Heart left ventricle (tissue), 13 donors: ENCODE data around the gene UPK3BL2.
"Not testable (repeated sequence)": the region's sequence is repeated elsewhere in the genome, so short reads cannot be mapped to it uniquely, and the experiment has no call there.

ENCODE experiments used
- CTCF ChIP-seq, 12 donors: fragments of 200-600 bp; sonication (generic) in 4 of 12; IDR thresholded peaks; one replicate each; pipeline versions ENCODE4 v1.5.0 to v1.8.0; 2018 to 2022; ENCODE audit warnings: antibody characterized with exemption in 12 of 12, mild to moderate bottlenecking in 5 of 12
- POLR2A ChIP-seq, 2 donors: fragments of 450-650 bp; IDR thresholded peaks; one replicate each; pipeline ENCODE4 v1.6.1; 2017; ENCODE audit warnings: antibody characterized with exemption in 2 of 2, mild to moderate bottlenecking in 2 of 2, moderate library complexity in 2 of 2
- donor health status: ischemic (EF 13 %, LVEDD 7.1; RV severe dilation, severe dysfunction).
- donor health status: DM: no; HTN: yes; CAD: no.
- donor health status: DM: no; HTN: no; CAD: no.
- donor health status: ischemic (EF 25% LVEDD 6.9; RV normal size, moderate dysfunction).
- donor health status: ischemic (EF 25% LVEDD 5.7; RV mildly dilated, moderate dysfunction).
- donor health status: ischemic (EF 35%, LVEDD 5.7; RV mildly dilated, moderate dysfunction).
- donor health status: nonischemic (EF 11% LVEDD 7.7; RV severe dilation, severe dysfunction).
- donor health status: DM: yes; HTN: yes; CAD: no.
- donor health status: PGD.
- donor health status: ischemic (EF 29% LVEDD 5.4; RV normal size, mild dysfunction).
- donor health status: nonischemic (EF 23%, LVEDD 6.1; RV moderate dilation, normal function).

GRCh38 chr7:102510575-102510974 lies 32.9 kb downstream of the UPK3BL2 start:
- TF ChIP-seq CTCF, POLR2A (IDR thresholded peaks at IDR 0.05): not testable (repeated sequence)
